ENCODE results near the gene KLHL3.
"Not testable (repeated sequence)": the region's sequence is repeated elsewhere in the genome, so short reads cannot be mapped to it uniquely, and the experiment has no call there.

The KLHL3 gene, protein sequence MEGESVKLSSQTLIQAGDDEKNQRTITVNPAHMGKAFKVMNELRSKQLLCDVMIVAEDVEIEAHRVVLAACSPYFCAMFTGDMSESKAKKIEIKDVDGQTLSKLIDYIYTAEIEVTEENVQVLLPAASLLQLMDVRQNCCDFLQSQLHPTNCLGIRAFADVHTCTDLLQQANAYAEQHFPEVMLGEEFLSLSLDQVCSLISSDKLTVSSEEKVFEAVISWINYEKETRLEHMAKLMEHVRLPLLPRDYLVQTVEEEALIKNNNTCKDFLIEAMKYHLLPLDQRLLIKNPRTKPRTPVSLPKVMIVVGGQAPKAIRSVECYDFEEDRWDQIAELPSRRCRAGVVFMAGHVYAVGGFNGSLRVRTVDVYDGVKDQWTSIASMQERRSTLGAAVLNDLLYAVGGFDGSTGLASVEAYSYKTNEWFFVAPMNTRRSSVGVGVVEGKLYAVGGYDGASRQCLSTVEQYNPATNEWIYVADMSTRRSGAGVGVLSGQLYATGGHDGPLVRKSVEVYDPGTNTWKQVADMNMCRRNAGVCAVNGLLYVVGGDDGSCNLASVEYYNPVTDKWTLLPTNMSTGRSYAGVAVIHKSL

GRCh38 chr5:137735555-137736284 lies at the start of gene KLHL3:
TSS of gene KLHL3 (minus strand) at chr5:137736089. CDS start at chr5:137735646, 443 bp downstream.
- no peak within 1 kb of the TSS for H3K4me3 ChIP-seq
- DNase-seq (ENCODE audit: low spot score in 2 of 2): peak in 1 of 2 experiments; percentile 41

GRCh38 chr5:137782984-137783536 lies 47.2 kb upstream of the KLHL3 start:
- Histone ChIP-seq H3K4me1 (no peaks in the 10 kb centered on the region), H3K27me3 (ENCODE audit: low read depth) (peaks cover 2% of the 10 kb centered on the region; the same call in 1 of the 2 replicates), H3K4me3 (no peak overlapping the region), H3K9me3 (no peaks in the 10 kb centered on the region), H3K36me3 (replicated peaks) (no peaks in the 10 kb centered on the region)
- in situ Hi-C loops (cut with MboI; ENCODE audit: low sequenced_read_pairs): no loop called here
- DNase-seq (ENCODE audit: low spot score in 2 of 2): no peak

More at GRCh38 chr5:137735555-137736284, at the start of gene KLHL3:
- no peaks in the 10 kb centered on the region for H3K9me3 ChIP-seq
- H3K27me3 ChIP-seq (ENCODE audit: low read depth): peaks cover 3% of the 10 kb centered on the region; the same call in 1 of the 2 replicates
- in situ Hi-C loops (cut with MboI; ENCODE audit: low sequenced_read_pairs): no loop called here
- no peaks in the 10 kb centered on the region for H3K4me1 ChIP-seq
- no peaks in the 10 kb centered on the region for H3K36me3 ChIP-seq (replicated peaks)

DNA sequence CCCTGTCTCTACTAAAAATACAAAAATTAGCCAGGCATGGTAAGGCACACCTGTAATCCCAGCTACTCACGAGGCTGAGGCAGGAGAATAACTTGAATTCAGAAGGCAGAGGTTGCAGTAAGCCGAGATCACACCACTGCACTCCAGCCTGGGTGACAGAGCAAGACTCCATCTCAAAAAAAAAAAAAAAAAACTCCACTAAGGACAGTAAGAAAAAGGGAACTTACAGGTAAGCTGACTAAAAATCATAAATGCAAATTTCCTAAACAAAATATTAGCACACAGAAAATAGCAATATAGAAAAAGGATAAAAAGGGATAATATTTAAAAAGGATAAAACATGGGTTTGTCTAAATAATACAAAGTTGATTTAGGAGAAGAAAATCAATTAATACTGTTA lies 46.2 kb upstream of the KLHL3 start:
- Histone ChIP-seq H3K4me3 (no peak overlapping the region), H3K4me1 (no peaks in the 10 kb centered on the region), H3K36me3 (replicated peaks) (no peaks in the 10 kb centered on the region), H3K9me3 (no peaks in the 10 kb centered on the region), H3K27me3 (ENCODE audit: low read depth) (peaks cover 2% of the 10 kb centered on the region; the same call in 1 of the 2 replicates)
- in situ Hi-C loops (cut with MboI; ENCODE audit: low sequenced_read_pairs): no loop called here
- DNase-seq (ENCODE audit: low spot score in 2 of 2): no peak

DNA sequence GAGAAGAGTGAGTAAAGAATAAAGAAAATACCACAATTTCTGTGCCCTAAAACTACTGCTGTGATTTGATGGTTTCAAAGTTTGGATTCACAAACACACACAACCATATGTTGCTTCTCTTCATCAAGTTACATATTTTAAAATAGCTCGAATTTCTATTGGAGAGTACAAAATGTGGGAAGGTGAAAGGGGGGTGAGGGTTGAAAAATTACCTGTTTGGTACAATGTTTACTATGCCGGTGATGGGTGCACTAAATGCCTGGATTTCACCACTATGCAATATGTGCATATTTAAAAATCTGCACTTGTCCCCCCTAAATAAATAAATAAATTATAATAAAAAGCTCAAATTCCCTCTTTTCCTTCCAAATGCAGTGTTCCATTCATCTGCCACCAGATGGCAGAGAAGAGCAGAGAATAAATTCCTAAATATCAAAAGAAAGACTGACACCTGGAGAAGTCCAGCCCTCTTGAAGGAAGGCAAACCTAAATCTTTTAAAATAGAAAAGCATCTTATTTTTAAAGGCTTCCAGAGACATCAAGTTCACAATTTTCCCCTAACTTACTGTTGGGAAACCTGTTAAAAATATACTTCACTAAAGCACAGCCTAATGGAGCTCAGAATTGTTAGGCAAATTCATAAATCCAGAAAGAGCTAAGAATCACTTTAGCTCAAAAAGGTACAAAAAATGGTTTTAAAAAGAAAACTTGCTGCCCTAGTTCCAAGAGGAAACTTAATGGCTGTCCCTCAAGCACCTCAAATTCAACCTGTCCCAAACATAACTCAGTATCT lies 43.1 kb upstream of the KLHL3 start:
- no peak overlapping the region for H3K4me3 ChIP-seq
- no peaks in the 10 kb centered on the region for H3K4me1 ChIP-seq
- in situ Hi-C loops (cut with MboI; ENCODE audit: low sequenced_read_pairs): no loop called here
- peak; percentile 16 to 37 for DNase-seq (ENCODE audit: low spot score in 2 of 2)
- no peaks in the 10 kb centered on the region for H3K36me3 ChIP-seq (replicated peaks)
- no peaks in the 10 kb centered on the region for H3K27me3 ChIP-seq (ENCODE audit: low read depth)
- no peaks in the 10 kb centered on the region for H3K9me3 ChIP-seq

DNA sequence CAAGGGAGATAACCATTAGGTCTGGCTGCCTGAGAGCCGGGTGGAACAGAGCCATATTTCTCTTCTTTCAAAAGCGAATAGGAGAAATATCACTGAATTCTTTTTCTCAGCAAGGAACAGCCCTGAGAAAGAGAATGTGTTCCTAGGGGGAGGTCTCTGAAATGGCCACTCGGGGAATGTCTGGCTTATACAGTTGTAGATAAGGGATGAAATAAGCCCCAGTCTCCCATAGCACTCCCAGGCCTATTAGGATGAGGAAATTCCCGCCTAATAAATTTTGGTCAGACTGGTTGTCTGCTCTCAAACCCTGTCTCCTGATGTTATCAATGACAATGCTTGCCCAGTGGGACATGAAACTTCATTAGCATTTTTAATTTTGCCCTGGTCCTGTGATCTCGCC lies 32.0 kb upstream of the KLHL3 start:
- in situ Hi-C loops (cut with MboI; ENCODE audit: low sequenced_read_pairs): loop anchor here (25.0 kb wide), 1 partner anchor 369 kb away; the partner anchor contains the start of gene NME5
- not testable (repeated sequence) for H3K4me3 ChIP-seq; H3K27me3 ChIP-seq (ENCODE audit: low read depth); H3K36me3 ChIP-seq (replicated peaks); H3K9me3 ChIP-seq; DNase-seq (ENCODE audit: low spot score in 2 of 2)
- H3K4me1 ChIP-seq: peaks cover 13% of the 10 kb centered on the region

DNA sequence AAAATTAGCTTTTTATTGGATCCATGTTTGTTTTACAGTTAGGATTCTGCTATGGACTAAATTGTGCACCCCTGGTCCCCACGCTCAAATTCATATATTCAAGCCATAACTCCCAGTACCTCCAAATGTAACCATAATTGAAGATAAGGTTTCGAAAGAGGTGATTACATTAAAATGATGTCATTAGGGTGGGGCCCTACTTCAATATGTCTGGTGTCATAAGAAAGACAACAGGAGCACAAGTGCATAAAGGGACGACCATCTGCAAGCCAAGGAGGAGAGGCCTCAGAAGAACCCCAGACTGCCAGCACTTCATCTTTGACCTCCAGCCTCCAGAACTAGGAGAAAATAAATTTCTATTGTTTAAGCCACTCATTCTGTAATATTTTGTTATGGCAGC lies 25.7 kb upstream of the KLHL3 start:
- no peak overlapping the region for H3K4me3 ChIP-seq
- in situ Hi-C loops (cut with MboI; ENCODE audit: low sequenced_read_pairs): loop anchor here (25.0 kb wide), 1 partner anchor 376 kb away; the partner anchor contains the start of gene NME5
- H3K27me3 ChIP-seq (ENCODE audit: low read depth): no peaks in the 10 kb centered on the region
- no peaks in the 10 kb centered on the region for H3K36me3 ChIP-seq (replicated peaks)
- H3K4me1 ChIP-seq: peaks cover 13% of the 10 kb centered on the region
- H3K9me3 ChIP-seq: 0 out of 2 replicates have a peak, but pooled peaks cover 4% of the 10 kb centered on the region
- no peak for DNase-seq (ENCODE audit: low spot score in 2 of 2)

GRCh38 chr5:137760719-137761516 lies 25.0 kb upstream of the KLHL3 start:
- in situ Hi-C loops (cut with MboI; ENCODE audit: low sequenced_read_pairs): loop anchor here (25.0 kb wide), 1 partner anchor 376 kb away; the partner anchor contains the start of gene NME5
- no peaks in the 10 kb centered on the region for H3K36me3 ChIP-seq (replicated peaks)
- peaks cover 13% of the 10 kb centered on the region for H3K4me1 ChIP-seq
- H3K9me3 ChIP-seq: 0 out of 2 replicates have a peak, but pooled peaks cover 7% of the 10 kb centered on the region
- no peak for DNase-seq (ENCODE audit: low spot score in 2 of 2)
- H3K27me3 ChIP-seq (ENCODE audit: low read depth): no peaks in the 10 kb centered on the region
- no peak overlapping the region for H3K4me3 ChIP-seq

GRCh38 chr5:137760294-137760693 lies 24.4 kb upstream of the KLHL3 start:
- H3K4me1 ChIP-seq: peaks cover 13% of the 10 kb centered on the region
- H3K9me3 ChIP-seq: 0 out of 2 replicates have a peak, but pooled peaks cover 7% of the 10 kb centered on the region
- no peaks in the 10 kb centered on the region for H3K36me3 ChIP-seq (replicated peaks)
- H3K4me3 ChIP-seq: no peak overlapping the region
- no peak for DNase-seq (ENCODE audit: low spot score in 2 of 2)
- H3K27me3 ChIP-seq (ENCODE audit: low read depth): no peaks in the 10 kb centered on the region
- in situ Hi-C loops (cut with MboI; ENCODE audit: low sequenced_read_pairs): loop anchor here (25.0 kb wide), 1 partner anchor 377 kb away; the partner anchor contains the start of gene NME5

GRCh38 chr5:137758715-137759306 lies 22.9 kb upstream of the KLHL3 start:
- Histone ChIP-seq H3K27me3 (ENCODE audit: low read depth) (no peaks in the 10 kb centered on the region), H3K4me3 (no peak overlapping the region), H3K9me3 (0 out of 2 replicates have a peak, but pooled peaks cover 7% of the 10 kb centered on the region), H3K4me1 (peaks cover 9% of the 10 kb centered on the region; the same call in 1 of the 2 replicates), H3K36me3 (replicated peaks) (no peaks in the 10 kb centered on the region; the same call in 1 of the 2 replicates)
- in situ Hi-C loops (cut with MboI; ENCODE audit: low sequenced_read_pairs): loop anchor here (25.0 kb wide), 1 partner anchor 378 kb away; the partner anchor contains the start of gene NME5
- no peak for DNase-seq (ENCODE audit: low spot score in 2 of 2)

GRCh38 chr5:137758121-137758520 lies 22.2 kb upstream of the KLHL3 start:
- no peak overlapping the region for H3K4me3 ChIP-seq
- 0 out of 2 replicates have a peak, but pooled peaks cover 7% of the 10 kb centered on the region for H3K9me3 ChIP-seq
- in situ Hi-C loops (cut with MboI; ENCODE audit: low sequenced_read_pairs): loop anchor here (25.0 kb wide), 1 partner anchor 379 kb away; the partner anchor contains the start of gene NME5

GRCh38 chr5:137757634-137758033 lies 21.7 kb upstream of the KLHL3 start:
- in situ Hi-C loops (cut with MboI; ENCODE audit: low sequenced_read_pairs): loop anchor here (25.0 kb wide), 1 partner anchor 380 kb away; the partner anchor contains the start of gene NME5

More at GRCh38 chr5:137758121-137758520, 22.2 kb upstream of the KLHL3 start:
- no peak for DNase-seq (ENCODE audit: low spot score in 2 of 2)
- H3K27me3 ChIP-seq (ENCODE audit: low read depth): no peaks in the 10 kb centered on the region
- H3K4me1 ChIP-seq: peaks cover 5% of the 10 kb centered on the region; the same call in 1 of the 2 replicates
- peaks cover 6% of the 10 kb centered on the region; the same call in 1 of the 2 replicates for H3K36me3 ChIP-seq (replicated peaks)

More at GRCh38 chr5:137757634-137758033, 21.7 kb upstream of the KLHL3 start:
- Histone ChIP-seq H3K4me3 (no peak overlapping the region), H3K27me3 (ENCODE audit: low read depth) (no peaks in the 10 kb centered on the region), H3K4me1 (peaks cover 5% of the 10 kb centered on the region; the same call in 1 of the 2 replicates), H3K36me3 (replicated peaks) (peaks cover 8% of the 10 kb centered on the region; the same call in 1 of the 2 replicates), H3K9me3 (0 out of 2 replicates have a peak, but pooled peaks cover 7% of the 10 kb centered on the region)
- no peak for DNase-seq (ENCODE audit: low spot score in 2 of 2)
